T-helper 2 cell (primary cell): ENCODE measurements around the gene SNRNP48.

Experiments used
- DNase-seq, 5 experiments: peaks; one replicate each; pipeline versions ENCODE4 v3.0.0 to v3.0.0-alpha.2; 2012 to 2022

SNRNP48 gene

GRCh38 chr6:7594579-7595125, 4.7 kb downstream of the SNRNP48 start:
- no peak for DNase-seq

GRCh38 chr6:7604003-7604402, 14.0 kb downstream of the SNRNP48 start:
- no peak for DNase-seq

- no peak for DNase-seq
Measured at GRCh38 chr6:7604506-7604905, 14.5 kb downstream of the SNRNP48 start.

- DNase-seq = peak in 1 of 5 experiments; percentile 42
Measured at GRCh38 chr6:7615611-7616383, 25.8 kb downstream of the SNRNP48 start.

GRCh38 chr6:7617801-7618764, 28.1 kb downstream of the SNRNP48 start:
- peak in 1 of 5 experiments; percentile 59 for DNase-seq

GRCh38 chr6:7621761-7622160, 31.8 kb downstream of the SNRNP48 start:
- DNase-seq = no peak

GRCh38 chr6:7624796-7625710, 35.1 kb downstream of the SNRNP48 start:
- DNase-seq = no peak

GRCh38 chr6:7628479-7628878, 38.5 kb downstream of the SNRNP48 start:
- no peak for DNase-seq

- DNase-seq = no peak
Measured at GRCh38 chr6:7628909-7629308, 38.9 kb downstream of the SNRNP48 start.

GRCh38 chr6:7629321-7629720, 39.3 kb downstream of the SNRNP48 start:
- DNase-seq = no peak

- DNase-seq = no peak
Measured at GRCh38 chr6:7630792-7631191, 40.8 kb downstream of the SNRNP48 start.

GRCh38 chr6:7631466-7631865, 41.5 kb downstream of the SNRNP48 start:
- no peak for DNase-seq

GRCh38 chr6:7632501-7633290, 42.7 kb downstream of the SNRNP48 start:
- no peak for DNase-seq

- DNase-seq = no peak
Measured at GRCh38 chr6:7633361-7633760, 43.4 kb downstream of the SNRNP48 start.

- no peak for DNase-seq
Measured at GRCh38 chr6:7636151-7636550, 46.2 kb downstream of the SNRNP48 start.

GRCh38 chr6:7637533-7637932, 47.5 kb downstream of the SNRNP48 start:
- no peak for DNase-seq

- no peak for DNase-seq
Measured at GRCh38 chr6:7639427-7639826, 49.4 kb downstream of the SNRNP48 start.

GRCh38 chr6:7640016-7640415, 50.0 kb downstream of the SNRNP48 start:
- DNase-seq = no peak

GRCh38 chr6:7640607-7641577, 50.9 kb downstream of the SNRNP48 start:
- DNase-seq = no peak

GRCh38 chr6:7642791-7643190, 52.8 kb downstream of the SNRNP48 start:
- no peak for DNase-seq
